Measurements from ENCODE around the gene TXNDC2. TPM values are rescaled to one million over a fixed set of nuclear protein-coding genes. Genes with fewer than 3 reads are reported as not detected.

TXNDC2 gene
- total RNA-seq, 1 donor from 2014 or later, result 0.55 TPM

GRCh38 chr18:9867071-9867594, 18.6 kb upstream of the TXNDC2 start:
- intact Hi-C loops (cut with DNase I), result no loop called here

DNA sequence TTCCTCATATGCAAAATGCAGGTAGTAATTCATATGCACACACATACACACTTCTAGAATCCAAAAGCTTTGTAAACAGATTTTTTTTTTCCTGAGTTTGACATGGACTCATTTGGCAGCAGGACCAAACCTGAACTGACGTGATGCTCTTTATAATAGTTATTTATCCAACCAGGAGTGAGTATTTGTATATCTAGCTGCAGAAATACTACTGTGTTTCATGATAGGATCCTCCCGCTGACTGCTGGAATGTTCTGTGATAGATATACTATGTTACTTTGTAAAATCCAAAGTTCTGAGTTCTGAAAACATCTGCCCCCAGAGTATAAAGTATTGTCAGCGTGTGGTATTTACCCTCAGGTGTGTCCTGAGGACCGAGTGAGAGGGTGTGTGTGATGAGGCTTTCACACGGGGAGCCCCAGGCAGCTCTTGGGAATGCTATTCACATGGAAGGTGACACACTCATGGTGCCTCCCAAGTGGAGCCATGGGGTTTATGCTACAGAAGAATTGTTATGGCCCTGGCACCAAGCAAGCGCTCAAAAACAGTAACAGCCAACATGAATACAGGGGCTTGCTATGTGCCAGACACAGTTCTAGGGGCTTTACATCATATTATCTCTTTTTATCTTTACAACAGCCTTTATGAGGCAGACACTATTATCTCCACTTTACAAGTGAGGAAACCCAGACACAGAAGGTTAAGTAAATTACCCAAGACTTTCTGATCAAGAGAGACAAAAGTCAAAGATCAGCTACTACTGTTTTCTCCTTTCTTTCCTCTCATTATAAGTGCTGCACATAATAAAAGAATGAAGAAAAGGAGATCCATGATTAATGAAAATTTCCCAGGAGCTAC, 16.7 kb upstream of the TXNDC2 start:
- ATAC-seq (no peak), DNase-seq (no peak)
- H3K27ac ChIP-seq, result no peak overlapping the region
- H3K36me3 ChIP-seq, result no peaks in the 10 kb centered on the region
- H3K9me3 ChIP-seq, result no peaks in the 10 kb centered on the region
- H3K27me3 ChIP-seq, result no peaks in the 10 kb centered on the region
- no peak for TF ChIP-seq CTCF (IDR thresholded peaks at IDR 0.05)
- peaks cover 9% of the 10 kb centered on the region for H3K4me1 ChIP-seq
- intact Hi-C loops (cut with DNase I), result no loop called here
- H3K4me3 ChIP-seq, result no peak overlapping the region

More at GRCh38 chr18:9867071-9867594, 18.6 kb upstream of the TXNDC2 start:
- H3K36me3 ChIP-seq, result no peaks in the 10 kb centered on the region
- no peak for DNase-seq
- no peak overlapping the region for H3K27ac ChIP-seq
- peak; percentile 59 for ATAC-seq
- H3K4me3 ChIP-seq, result no peak overlapping the region
- H3K27me3 ChIP-seq, result no peaks in the 10 kb centered on the region
- no peak for TF ChIP-seq CTCF (IDR thresholded peaks at IDR 0.05)
- peaks cover 9% of the 10 kb centered on the region for H3K4me1 ChIP-seq
- H3K9me3 ChIP-seq, result no peaks in the 10 kb centered on the region

- no peak for TF ChIP-seq CTCF (IDR thresholded peaks at IDR 0.05)
- H3K27me3 ChIP-seq, result no peaks in the 10 kb centered on the region
- intact Hi-C loops (cut with DNase I), result no loop called here
- ATAC-seq (peak; percentile 56), DNase-seq (no peak)
- no peak overlapping the region for H3K27ac ChIP-seq
- H3K4me3 ChIP-seq, result no peak overlapping the region
- H3K4me1 ChIP-seq, result peaks cover 9% of the 10 kb centered on the region
- no peaks in the 10 kb centered on the region for H3K36me3 ChIP-seq
- H3K9me3 ChIP-seq, result no peaks in the 10 kb centered on the region
Measured at GRCh38 chr18:9869715-9870430, 15.9 kb upstream of the TXNDC2 start.

DNA sequence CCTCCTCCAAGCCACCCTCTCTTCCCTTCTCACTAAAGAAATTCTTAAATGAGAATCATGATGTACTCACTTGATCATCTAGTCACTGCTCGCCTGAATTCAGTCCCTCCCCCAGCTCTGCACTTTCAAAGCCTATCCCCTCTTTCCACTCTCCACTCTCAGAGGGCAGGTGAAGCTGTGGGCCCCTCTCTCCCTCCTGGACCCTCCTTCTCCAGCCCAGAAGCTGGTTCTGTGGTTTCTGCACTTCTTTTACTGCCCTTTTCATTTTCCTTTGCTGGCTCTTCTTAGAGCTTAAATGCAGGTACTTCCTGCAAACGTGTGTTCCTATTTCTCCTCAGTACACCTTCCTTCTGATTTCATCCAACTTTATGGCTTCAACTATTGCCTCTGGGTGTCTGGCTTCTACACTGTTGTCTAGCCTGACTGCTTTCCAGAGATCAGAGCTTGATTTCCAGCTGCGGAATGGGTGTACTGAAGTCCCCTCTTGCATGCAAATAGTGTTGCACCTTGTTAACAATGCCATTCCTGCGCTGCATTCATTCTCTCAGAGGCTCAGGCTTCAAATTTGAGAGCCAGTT, 15.3 kb upstream of the TXNDC2 start:
- no peaks in the 10 kb centered on the region for H3K9me3 ChIP-seq
- no peaks in the 10 kb centered on the region for H3K36me3 ChIP-seq
- H3K27me3 ChIP-seq, result no peaks in the 10 kb centered on the region
- TF ChIP-seq CTCF (IDR thresholded peaks at IDR 0.05), result no peak
- no peak overlapping the region for H3K4me3 ChIP-seq
- ATAC-seq (no peak), DNase-seq (no peak)
- intact Hi-C loops (cut with DNase I), result no loop called here
- H3K27ac ChIP-seq, result no peak overlapping the region
- H3K4me1 ChIP-seq, result peaks cover 9% of the 10 kb centered on the region

DNA sequence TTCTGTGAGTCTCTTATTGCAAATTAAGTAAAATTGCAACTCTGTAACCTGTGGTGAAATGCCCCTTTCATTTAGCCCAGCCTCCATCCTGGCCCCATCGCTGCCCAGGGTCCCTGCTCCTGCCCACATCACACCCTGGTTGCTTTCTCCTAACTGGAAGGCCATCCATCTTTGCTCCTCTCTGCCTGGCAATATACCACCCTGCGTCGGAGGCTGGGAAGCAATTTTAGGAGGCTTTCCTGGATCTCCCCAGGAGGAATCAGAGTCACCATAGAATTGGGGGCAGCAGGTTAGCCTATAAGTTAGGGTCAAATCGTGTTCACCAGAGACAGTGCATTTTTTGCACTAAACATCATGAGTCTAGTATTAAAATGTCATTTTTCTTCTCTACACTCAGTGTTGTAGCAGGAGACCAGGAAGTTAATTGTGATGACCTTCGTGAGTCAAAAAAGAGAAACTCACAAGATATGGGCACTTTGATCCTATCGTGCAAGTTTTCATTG, 14.5 kb upstream of the TXNDC2 start:
- H3K4me3 ChIP-seq, result no peak overlapping the region
- intact Hi-C loops (cut with DNase I), result no loop called here
- DNase-seq (no peak), ATAC-seq (no peak)
- no peak for TF ChIP-seq CTCF (IDR thresholded peaks at IDR 0.05)
- H3K27ac ChIP-seq, result no peak overlapping the region
- no peaks in the 10 kb centered on the region for H3K9me3 ChIP-seq
- peaks cover 12% of the 10 kb centered on the region for H3K4me1 ChIP-seq
- H3K36me3 ChIP-seq, result no peaks in the 10 kb centered on the region
- H3K27me3 ChIP-seq, result no peaks in the 10 kb centered on the region
